Activated CD8-positive, alpha-beta memory T cell treated with anti-CD3 and anti-CD28 coated beads, Interleukin-2, amount 50 U/mL, for 1 hour (primary cell): ENCODE measurements around the gene IDH3G.
A peak's percentile ranks its signal among the peaks of the same experiment; 100 is the strongest.
"Not testable (repeated sequence)": the region's sequence is repeated elsewhere in the genome, so short reads cannot be mapped to it uniquely, and the experiment has no call there.

Experiments
- DNase-seq: peaks from one replicate; pipeline ENCODE4 v3.0.0-alpha.2; 2020; ENCODE audit errors: extremely low read depth

The IDH3G gene

GRCh38 chrX:153794018-153794896, at the start of gene IDH3G, which contains the start of gene SSR4:
IDH3G (minus strand) TSS chrX:153794375; CDS start chrX:153794326, 49 bp downstream.
SSR4 (plus strand) TSS chrX:153794668; CDS start chrX:153794688, 20 bp downstream.
- peak; percentile 80 for DNase-seq

GRCh38 chrX:153836921-153837320, 42.7 kb upstream of the IDH3G start:
- no peak for DNase-seq

- DNase-seq: no peak
Measured at GRCh38 chrX:153832728-153833127, 38.6 kb upstream of the IDH3G start.

GRCh38 chrX:153831429-153832150, 37.4 kb upstream of the IDH3G start:
- DNase-seq: no peak

- no peak for DNase-seq
Measured at GRCh38 chrX:153830640-153831428, 36.7 kb upstream of the IDH3G start.

- no peak for DNase-seq
Measured at GRCh38 chrX:153829799-153830639, 35.8 kb upstream of the IDH3G start, which contains the start of gene PDZD4. PDZD4 (minus strand) TSS chrX:153830544; CDS start chrX:153830298, 246 bp downstream.

- no peak for DNase-seq
Measured at GRCh38 chrX:153829549-153829798, 35.3 kb upstream of the IDH3G start.

GRCh38 chrX:153828723-153829548, 34.8 kb upstream of the IDH3G start:
- no peak for DNase-seq

GRCh38 chrX:153828308-153828707, 34.1 kb upstream of the IDH3G start:
- DNase-seq: no peak

GRCh38 chrX:153827903-153828302, 33.7 kb upstream of the IDH3G start:
- DNase-seq: no peak

GRCh38 chrX:153827016-153827415, 32.8 kb upstream of the IDH3G start:
- DNase-seq: no peak

- no peak for DNase-seq
Measured at GRCh38 chrX:153825042-153825441, 30.9 kb upstream of the IDH3G start.

- no peak for DNase-seq
Measured at GRCh38 chrX:153824348-153824747, 30.2 kb upstream of the IDH3G start.

- DNase-seq: no peak
Measured at GRCh38 chrX:153821066-153821465, 26.9 kb upstream of the IDH3G start.

GRCh38 chrX:153820601-153821000, 26.4 kb upstream of the IDH3G start:
- DNase-seq: no peak

- no peak for DNase-seq
Measured at GRCh38 chrX:153819384-153820040, 25.3 kb upstream of the IDH3G start.

- DNase-seq: no peak
Measured at GRCh38 chrX:153818571-153819383, 24.6 kb upstream of the IDH3G start.

- DNase-seq: not testable (repeated sequence)
Measured at GRCh38 chrX:153818064-153818463, 23.9 kb upstream of the IDH3G start.
